Occipital lobe (tissue), 2 donors: ENCODE results near the gene ALOX5. TPM values are rescaled to one million over a fixed set of nuclear protein-coding genes. Genes with fewer than 3 reads are reported as not detected.

ENCODE experiments used
- DNase-seq: peaks from one replicate; lab custom pipeline; 2025; lab: John Stamatoyannopoulos, UW
- total RNA-seq: library from RNA; depleted of rRNA; stranded (reverse); fragments of >200 nt; gene quantifications from one replicate; pipeline ENCODE4 v1.2.3, GENCODE V29; 2014

ALOX5 gene
- total RNA-seq, 1 donor from 2014 or later: 0.62 TPM

- no peak for DNase-seq
Measured at GRCh38 chr10:45424668-45425404, 50.8 kb downstream of the ALOX5 start.

GRCh38 chr10:45425621-45426563, 51.9 kb downstream of the ALOX5 start:
- DNase-seq: no peak

- no peak for DNase-seq
Measured at GRCh38 chr10:45427262-45427969, 53.4 kb downstream of the ALOX5 start.

GRCh38 chr10:45427970-45428366, 54.0 kb downstream of the ALOX5 start:
- DNase-seq: no peak

- DNase-seq: no peak
Measured at GRCh38 chr10:45428611-45429510, 54.8 kb downstream of the ALOX5 start.

- no peak for DNase-seq
Measured at GRCh38 chr10:45429790-45430189, 55.8 kb downstream of the ALOX5 start.

GRCh38 chr10:45432113-45432512, 58.1 kb downstream of the ALOX5 start:
- no peak for DNase-seq

GRCh38 chr10:45432700-45433472, 58.9 kb downstream of the ALOX5 start:
- DNase-seq: no peak

- no peak for DNase-seq
Measured at GRCh38 chr10:45433716-45434469, 59.9 kb downstream of the ALOX5 start.

- no peak for DNase-seq
Measured at GRCh38 chr10:45437587-45438465, 63.8 kb downstream of the ALOX5 start.

GRCh38 chr10:45438466-45439090, 64.6 kb downstream of the ALOX5 start:
- no peak for DNase-seq

GRCh38 chr10:45439365-45439764, 65.3 kb downstream of the ALOX5 start:
- DNase-seq: no peak

- no peak for DNase-seq
Measured at GRCh38 chr10:45439873-45440272, 65.9 kb downstream of the ALOX5 start.

- no peak for DNase-seq
Measured at GRCh38 chr10:45440511-45441062, 66.6 kb downstream of the ALOX5 start.

GRCh38 chr10:45441239-45442190, 67.5 kb downstream of the ALOX5 start:
- no peak for DNase-seq

- no peak for DNase-seq
Measured at GRCh38 chr10:45442251-45442650, 68.2 kb downstream of the ALOX5 start.
